Right ventricle myocardium superior (tissue), 1 donor: Measurements from ENCODE around the gene GALNT17. TPM values are rescaled to one million over a fixed set of nuclear protein-coding genes. Genes with fewer than 3 reads are reported as not detected.
A peak's percentile ranks its signal among the peaks of the same experiment; 100 is the strongest.

ENCODE experiments used
- ATAC-seq: fragments of 200-7000 bp; cut with Tn5 transposase; one replicate; pipeline ENCODE4 v1.9.1; 2020; ENCODE audit warnings: mild to moderate bottlenecking; ENCODE audit not compliant: poor library complexity
- DNase-seq: peaks from one replicate; pipeline ENCODE4 v3.0.0-alpha.2; 2020
- intact Hi-C: fragments of 100-400 bp; cut with DNase I; formaldehyde crosslinking; loops from one replicate; pipeline ENCODE4 v1.11.2; 2022
- total RNA-seq: library from RNA; stranded (reverse); fragmentation: NEBNext Ultra II Directional; extraction: Animal tissue kit (Norgen Biotek cat#: 25700); gene quantifications from one replicate; pipeline ENCODE4 v1.2.1, GENCODE V29; 2021
- donor health status: DM: no; HTN: yes; CAD: no; lungs with severe emphysema.

GALNT17 gene
- total RNA-seq, 1 donor from 2014 or later, result 72.1 TPM

GRCh38 chr7:71345117-71345884 lies 213.4 kb downstream of the GALNT17 start:
- intact Hi-C loops, result no loop called here
- ATAC-seq, result no peak

GRCh38 chr7:71348821-71349681 lies 217.1 kb downstream of the GALNT17 start:
- intact Hi-C loops, result no loop called here
- DNase-seq (no peak), ATAC-seq (no peak)

More at GRCh38 chr7:71345117-71345884, 213.4 kb downstream of the GALNT17 start:
- no peak for DNase-seq

GRCh38 chr7:71349682-71350481 lies 217.9 kb downstream of the GALNT17 start:
- intact Hi-C loops, result no loop called here
- DNase-seq, result no peak
- ATAC-seq, result no peak

- ATAC-seq (no peak), DNase-seq (no peak)
- intact Hi-C loops, result no loop called here
Measured at GRCh38 chr7:71350680-71351079, 218.7 kb downstream of the GALNT17 start.

- DNase-seq (no peak), ATAC-seq (no peak)
- intact Hi-C loops, result no loop called here
Measured at GRCh38 chr7:71354716-71355115, 222.8 kb downstream of the GALNT17 start.

- ATAC-seq (peak; percentile 80), DNase-seq (no peak)
- intact Hi-C loops, result no loop called here
Measured at GRCh38 chr7:71361451-71362032, 229.6 kb downstream of the GALNT17 start.

GRCh38 chr7:71362240-71362639 lies 230.3 kb downstream of the GALNT17 start:
- intact Hi-C loops, result no loop called here
- DNase-seq (no peak), ATAC-seq (no peak)

- ATAC-seq, result no peak
- intact Hi-C loops, result no loop called here
- DNase-seq, result no peak
Measured at GRCh38 chr7:71363223-71363622, 231.3 kb downstream of the GALNT17 start.

- intact Hi-C loops, result no loop called here
- ATAC-seq (no peak), DNase-seq (no peak)
Measured at GRCh38 chr7:71363627-71364026, 231.7 kb downstream of the GALNT17 start.

GRCh38 chr7:71364551-71364950 lies 232.6 kb downstream of the GALNT17 start:
- no peak for DNase-seq
- intact Hi-C loops, result no loop called here
- no peak for ATAC-seq

GRCh38 chr7:71372991-71373390 lies 241.0 kb downstream of the GALNT17 start:
- no peak for DNase-seq
- intact Hi-C loops, result no loop called here
- no peak for ATAC-seq

- intact Hi-C loops, result no loop called here
Measured at GRCh38 chr7:71377062-71377461, 245.1 kb downstream of the GALNT17 start.

GRCh38 chr7:71377469-71377868 lies 245.5 kb downstream of the GALNT17 start:
- intact Hi-C loops, result no loop called here
- ATAC-seq (no peak), DNase-seq (no peak)

More at GRCh38 chr7:71377062-71377461, 245.1 kb downstream of the GALNT17 start:
- ATAC-seq (no peak), DNase-seq (no peak)

- no peak for DNase-seq
- ATAC-seq, result peak; percentile 86
- intact Hi-C loops, result no loop called here
Measured at GRCh38 chr7:71384094-71384493, 252.2 kb downstream of the GALNT17 start.

- intact Hi-C loops, result no loop called here
- DNase-seq (no peak), ATAC-seq (no peak)
Measured at GRCh38 chr7:71385330-71385729, 253.4 kb downstream of the GALNT17 start.

GRCh38 chr7:71386152-71386785 lies 254.3 kb downstream of the GALNT17 start:
- ATAC-seq (no peak), DNase-seq (no peak)
- intact Hi-C loops, result no loop called here

GRCh38 chr7:71388181-71388580 lies 256.2 kb downstream of the GALNT17 start:
- intact Hi-C loops, result no loop called here
- no peak for DNase-seq
- no peak for ATAC-seq

GRCh38 chr7:71389976-71390375 lies 258.0 kb downstream of the GALNT17 start:
- DNase-seq (no peak), ATAC-seq (no peak)
- intact Hi-C loops, result no loop called here
